C4-2B (cell line): Measurements from ENCODE around the gene PLD5.

Experiments used
- CTCF ChIP-seq: fragments of 450-650 bp; conservative IDR thresholded peaks from 2 replicates; pipeline ENCODE4 v1.5.1; 2017; ENCODE audit warnings: mild to moderate bottlenecking
- ZFX ChIP-seq: fragments of 450-650 bp; IDR thresholded peaks from 2 replicates; pipeline ENCODE4 v1.6.1; 2017

- TF ChIP-seq CTCF (no peak), ZFX (no peak)
Observed at GRCh38 chr1:242120432-242120831, 404.1 kb downstream of the PLD5 start.
